Activated naive CD8-positive, alpha-beta T cell treated with anti-CD3 and anti-CD28 coated beads, Interleukin-2, amount 50 U/mL, for 16 hours (primary cell): ENCODE results near the gene MAGI2.
"Not testable (repeated sequence)": the region's sequence is repeated elsewhere in the genome, so short reads cannot be mapped to it uniquely, and the experiment has no call there.

Experiments
- DNase-seq: peaks from one replicate; pipeline ENCODE4 v3.0.0-alpha.2; 2020; ENCODE audit warnings: low read depth, low spot score

The MAGI2 gene

GRCh38 chr7:78002715-78003114, 1450.8 kb downstream of the MAGI2 start:
- DNase-seq: no peak

DNA sequence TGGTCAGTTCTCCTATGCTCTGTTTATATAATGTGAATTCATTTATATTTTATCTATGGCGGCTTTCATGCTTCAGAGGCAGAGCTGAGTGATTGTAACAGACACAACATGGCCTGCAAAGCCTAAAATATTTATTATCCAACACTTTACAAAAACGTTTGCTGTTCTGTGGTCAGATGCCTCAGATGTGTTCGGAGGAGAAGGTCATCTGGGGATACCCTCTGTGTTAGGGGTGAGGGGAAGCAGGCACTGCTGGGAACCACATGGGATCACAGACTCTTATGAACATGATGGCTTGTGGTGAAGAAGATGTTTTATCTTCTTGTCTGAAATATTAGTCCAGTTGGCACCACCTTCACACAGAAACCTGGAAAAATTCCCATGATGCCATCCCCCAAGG, 1451.4 kb downstream of the MAGI2 start:
- DNase-seq: no peak

DNA sequence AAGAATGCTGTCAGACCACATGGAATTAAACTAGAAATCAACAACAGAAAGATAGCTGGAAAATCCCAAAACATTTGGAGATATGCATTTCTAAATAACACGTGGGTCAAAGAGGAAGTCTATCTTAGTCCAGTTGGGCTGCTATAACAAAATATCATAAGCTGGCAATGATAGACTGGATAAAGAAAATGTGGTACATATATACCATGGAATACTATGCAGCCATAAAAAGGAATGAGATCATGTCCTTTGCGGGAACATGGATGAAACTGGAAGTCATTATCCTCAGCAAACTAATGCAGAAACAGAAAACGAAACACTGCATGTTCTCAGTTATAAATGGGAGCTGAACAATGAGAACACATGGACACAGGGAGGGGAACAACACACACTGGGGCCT, 1454.3 kb downstream of the MAGI2 start:
- not testable (repeated sequence) for DNase-seq

DNA sequence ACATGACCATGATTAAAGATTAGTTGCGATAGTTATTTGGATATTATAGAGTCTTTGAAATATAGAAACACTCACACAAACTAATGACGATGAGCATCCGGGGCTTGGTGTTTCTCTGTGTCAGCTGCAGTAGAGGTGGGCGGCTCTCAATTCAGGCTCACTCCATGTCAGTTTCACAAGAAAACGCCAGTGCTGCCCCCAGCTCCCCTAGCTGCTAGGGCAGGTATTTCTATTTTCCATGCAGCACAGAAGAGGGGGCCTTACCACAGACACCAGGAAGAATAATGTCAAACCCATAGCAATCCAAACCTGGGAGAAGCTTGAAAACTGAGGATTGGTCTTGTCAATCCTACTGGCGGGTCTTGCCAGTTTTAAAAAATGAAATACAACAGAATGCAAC, 1457.8 kb downstream of the MAGI2 start:
- no peak for DNase-seq

- DNase-seq: no peak
These were observed 1459.6 kb downstream of the MAGI2 start for GRCh38 chr7:77993838-77994237.

DNA sequence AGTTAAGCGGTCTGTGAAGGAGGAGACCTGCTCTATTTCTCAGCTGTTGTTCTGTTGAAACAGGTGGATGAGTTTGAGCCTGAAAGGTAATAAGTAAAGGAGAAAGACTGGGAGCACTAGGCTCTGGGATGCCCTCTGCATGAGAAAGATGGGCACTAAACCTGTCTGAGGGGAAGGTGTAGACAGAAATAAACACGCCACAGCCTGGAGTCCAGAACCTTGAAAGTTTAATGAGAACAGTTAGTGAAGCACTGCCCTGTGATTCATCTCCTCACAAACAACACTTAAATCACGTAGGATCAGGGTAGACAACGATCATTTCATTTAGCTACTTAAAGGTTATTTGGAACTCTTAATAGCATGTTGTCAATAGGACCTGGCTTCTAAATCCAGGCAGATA, 1461.8 kb downstream of the MAGI2 start:
- no peak for DNase-seq

DNA sequence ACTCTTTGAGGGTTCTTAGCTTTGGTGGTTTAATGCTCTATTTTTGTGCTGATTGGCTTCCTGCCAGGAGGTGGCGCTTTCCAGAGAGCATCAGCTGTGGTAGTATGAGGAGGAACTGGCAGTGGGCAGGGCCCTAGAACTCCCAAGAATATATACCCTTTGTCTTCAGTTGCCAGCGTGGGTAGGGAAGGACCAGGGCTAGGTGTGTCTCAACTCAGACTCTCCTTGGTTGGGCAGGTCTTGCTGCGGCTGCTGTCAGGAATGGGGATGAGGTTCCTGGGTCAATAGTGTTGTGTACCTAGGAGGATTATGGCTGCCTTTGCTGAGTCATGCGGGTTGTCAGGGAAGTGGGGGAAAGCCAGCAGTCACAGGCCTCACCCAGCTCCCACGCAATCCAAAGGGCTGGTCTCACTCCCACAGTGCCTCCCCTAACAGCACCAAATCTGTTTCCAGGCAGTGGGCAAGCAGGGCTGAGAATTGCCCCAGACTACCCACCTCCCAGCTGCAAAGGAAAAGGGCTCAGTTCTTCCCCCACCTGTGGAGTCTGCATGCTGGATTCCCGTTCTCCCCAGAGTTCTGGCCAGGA, 1463.4 kb downstream of the MAGI2 start:
- DNase-seq: no peak

- no peak for DNase-seq
These were observed 1467.5 kb downstream of the MAGI2 start for GRCh38 chr7:77985974-77986339.

DNA sequence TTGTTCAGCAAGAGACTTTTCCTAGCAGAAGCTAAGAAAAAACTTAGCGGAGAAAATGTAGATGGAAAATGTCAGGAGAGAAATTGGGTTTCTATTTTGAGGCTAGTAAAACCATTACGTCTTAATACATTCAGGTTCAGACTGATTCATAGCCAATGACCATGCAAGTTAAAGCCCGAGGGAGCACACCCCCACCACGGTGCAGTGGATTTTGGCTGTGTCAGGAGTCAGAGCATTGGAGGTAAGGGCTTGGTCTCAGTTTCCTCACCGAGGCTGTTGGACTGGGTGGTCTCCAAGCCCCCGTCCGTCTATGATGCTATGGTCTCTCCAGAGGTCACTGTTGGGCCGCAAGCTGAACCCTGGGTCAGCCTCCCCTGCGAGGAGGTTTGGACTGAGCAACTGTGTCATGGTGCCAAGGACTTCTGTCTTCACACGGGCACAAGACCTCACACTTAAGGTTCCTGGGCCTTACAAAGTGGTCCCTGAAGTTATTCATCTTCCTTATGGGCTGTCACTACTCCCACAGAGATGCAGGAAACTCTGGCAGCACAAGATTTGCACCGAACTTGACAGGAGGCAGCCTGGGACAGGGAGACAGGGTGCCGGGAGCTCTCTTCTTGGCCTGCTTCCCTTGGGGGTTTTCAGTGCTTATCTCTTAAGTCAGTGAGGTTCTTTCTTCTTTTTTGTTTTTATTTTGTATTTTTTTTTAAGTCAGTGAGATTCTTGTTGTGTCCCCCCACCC, 1468.1 kb downstream of the MAGI2 start:
- no peak for DNase-seq

GRCh38 chr7:77983973-77984372, 1469.5 kb downstream of the MAGI2 start:
- DNase-seq: no peak

- DNase-seq: no peak
These were observed 1470.4 kb downstream of the MAGI2 start for GRCh38 chr7:77982926-77983550.

GRCh38 chr7:77980087-77980713, 1473.3 kb downstream of the MAGI2 start:
- no peak for DNase-seq

- DNase-seq: no peak
These were observed 1474.2 kb downstream of the MAGI2 start for GRCh38 chr7:77979219-77979618.

DNA sequence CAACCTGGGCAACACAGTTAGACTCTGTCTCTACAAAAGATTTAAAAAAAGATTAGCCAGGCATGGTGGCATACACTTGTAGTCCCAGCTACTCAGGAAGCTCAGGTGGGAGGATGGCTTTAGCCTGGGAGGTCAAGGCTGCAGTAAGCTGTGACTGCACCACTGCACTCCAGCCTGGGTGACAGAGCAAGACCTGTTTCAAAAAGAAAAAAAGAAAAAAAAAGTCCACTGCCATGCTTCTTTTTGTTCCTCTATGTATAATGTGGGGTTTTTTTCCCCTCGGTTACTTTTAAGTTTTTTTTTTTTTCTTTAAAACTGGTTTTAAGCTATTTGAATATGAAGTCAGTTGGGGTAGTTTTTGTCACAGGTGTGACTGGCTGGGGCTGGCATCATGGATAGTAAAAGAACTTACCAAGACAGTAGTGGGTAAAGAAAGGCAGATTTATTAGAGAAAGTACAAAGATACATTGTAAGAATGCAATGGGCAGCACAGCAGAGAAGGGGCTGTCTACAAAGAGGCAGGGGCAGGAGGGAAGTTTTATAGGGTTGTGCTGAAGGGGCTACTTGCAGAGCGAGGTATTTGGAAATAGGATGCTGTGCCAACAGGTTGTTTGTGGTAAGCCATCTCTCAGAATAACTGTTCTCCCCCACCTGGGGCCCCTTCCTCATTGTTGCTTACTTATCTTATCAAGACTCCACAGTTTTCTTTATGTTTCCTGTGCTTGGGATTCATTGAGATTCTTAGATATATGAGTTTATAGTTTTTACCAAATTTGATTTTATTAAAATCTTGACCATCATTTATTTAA, 1477.6 kb downstream of the MAGI2 start:
- no peak for DNase-seq

DNA sequence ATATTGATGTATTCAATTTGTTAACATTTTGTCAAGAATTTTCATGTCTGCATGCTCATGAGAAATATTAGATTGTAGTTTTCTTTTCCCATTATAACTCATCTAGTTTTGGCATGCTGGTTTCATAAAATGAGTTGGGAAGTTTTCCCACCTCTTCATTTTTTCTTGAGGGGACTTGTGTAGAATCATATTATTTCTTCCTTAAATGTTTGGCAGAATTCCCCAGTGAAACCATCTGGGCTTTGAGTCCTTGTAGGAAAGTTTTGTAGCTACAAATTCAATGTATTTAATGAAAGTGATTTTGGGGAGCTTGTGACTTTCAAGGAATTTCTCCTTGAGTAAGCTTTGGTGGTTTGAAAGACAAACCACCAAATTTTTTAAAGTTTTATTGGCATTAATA, 1481.7 kb downstream of the MAGI2 start:
- no peak for DNase-seq

DNA sequence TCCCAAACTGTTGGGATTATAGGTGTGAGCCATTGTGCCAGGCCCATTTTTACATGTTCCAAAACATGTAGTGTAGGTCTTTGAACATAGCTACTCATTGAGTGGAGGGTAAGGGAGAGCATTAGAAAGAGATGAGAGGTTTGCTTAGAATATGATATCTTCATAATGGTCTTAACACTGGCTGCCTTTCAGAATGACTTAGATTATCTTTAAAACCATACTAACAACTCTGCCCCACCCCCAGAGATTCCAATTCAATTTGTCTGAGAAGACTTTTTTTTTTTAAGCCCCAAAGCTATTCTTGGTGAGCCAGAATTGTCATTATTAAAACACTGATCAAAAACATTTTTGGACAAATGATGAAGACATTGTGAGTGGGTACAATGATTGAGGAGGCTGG, 1486.0 kb downstream of the MAGI2 start:
- no peak for DNase-seq
